Measurements from ENCODE around the gene PSTPIP1.

PSTPIP1 gene

DNA sequence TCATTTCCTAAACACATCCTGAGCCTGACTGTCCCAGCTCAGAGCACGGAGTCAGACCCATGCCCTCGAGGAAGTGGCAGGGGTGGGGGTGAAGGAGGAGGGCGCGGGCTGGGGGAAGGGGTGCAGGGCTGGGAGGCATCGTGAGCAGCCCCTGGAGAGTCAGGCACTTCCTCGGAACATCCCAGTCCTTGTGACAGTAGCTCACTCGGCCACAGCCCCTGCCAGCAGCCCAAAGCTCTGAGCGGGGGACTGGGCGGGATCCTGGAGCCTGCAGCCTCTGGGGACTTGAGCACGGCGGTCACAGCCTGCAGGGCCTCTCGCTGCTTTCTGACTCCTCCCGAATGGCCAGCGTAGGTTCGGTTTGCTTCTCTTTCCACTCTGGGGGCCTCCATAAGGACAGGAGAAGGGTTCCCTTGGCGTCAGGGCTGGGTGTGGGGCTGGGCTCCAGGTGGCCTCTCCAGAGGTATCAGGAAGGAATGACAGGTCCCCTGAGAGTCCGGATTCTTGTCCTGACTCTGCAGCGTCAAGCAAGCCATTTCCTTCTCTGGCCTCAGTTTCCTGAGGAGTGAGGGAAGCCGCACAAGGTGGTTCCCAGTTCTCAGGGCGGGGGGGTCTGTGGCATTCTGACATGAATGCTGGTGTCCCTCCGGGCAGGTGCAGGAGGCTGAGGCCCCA, 20.9 kb downstream of the PSTPIP1 start:
- no peak for TF ChIP-seq CTCF (IDR thresholded peaks at IDR 0.05; ENCODE audit: low read depth, low read length)
- TF ChIP-seq, protein P1, sequence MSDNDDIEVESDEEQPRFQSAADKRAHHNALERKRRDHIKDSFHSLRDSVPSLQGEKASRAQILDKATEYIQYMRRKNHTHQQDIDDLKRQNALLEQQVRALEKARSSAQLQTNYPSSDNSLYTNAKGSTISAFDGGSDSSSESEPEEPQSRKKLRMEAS (IDR thresholded peaks at IDR 0.05; ENCODE audit: low read depth, low read length), result no peak; the same call in 1 of the 2 replicates
- no peak for TF ChIP-seq MYC (IDR thresholded peaks at IDR 0.05; ENCODE audit: low read depth, low read length)
- TF ChIP-seq POLR2A (IDR thresholded peaks at IDR 0.05; ENCODE audit: extremely low read depth, insufficient read length), result no peak
- no peak overlapping the region for H3K4me3 ChIP-seq (ENCODE audit: low read depth, low read length)
- DNase-seq (ENCODE audit: low read depth), result peak; percentile 92

- no peak overlapping the region for H3K4me3 ChIP-seq (ENCODE audit: low read depth, low read length)
- DNase-seq (ENCODE audit: low read depth), result no peak
- TF ChIP-seq MYC (IDR thresholded peaks at IDR 0.05; ENCODE audit: low read depth, low read length), result no peak
- no peak for TF ChIP-seq POLR2A (IDR thresholded peaks at IDR 0.05; ENCODE audit: extremely low read depth, insufficient read length)
- TF ChIP-seq, protein P1 (IDR thresholded peaks at IDR 0.05; ENCODE audit: low read depth, low read length), result no peak
- no peak for TF ChIP-seq CTCF (IDR thresholded peaks at IDR 0.05; ENCODE audit: low read depth, low read length)
Observed at GRCh38 chr15:77016321-77016695, 21.4 kb downstream of the PSTPIP1 start.

- H3K4me3 ChIP-seq (ENCODE audit: low read depth, low read length), result no peak overlapping the region
- TF ChIP-seq, protein P1 (IDR thresholded peaks at IDR 0.05; ENCODE audit: low read depth, low read length), result no peak
- no peak for TF ChIP-seq POLR2A (IDR thresholded peaks at IDR 0.05; ENCODE audit: extremely low read depth, insufficient read length)
- TF ChIP-seq MYC (IDR thresholded peaks at IDR 0.05; ENCODE audit: low read depth, low read length), result no peak
- no peak for TF ChIP-seq CTCF (IDR thresholded peaks at IDR 0.05; ENCODE audit: low read depth, low read length)
Observed at GRCh38 chr15:77017091-77017660, 22.2 kb downstream of the PSTPIP1 start.

GRCh38 chr15:77017761-77018720, 23.1 kb downstream of the PSTPIP1 start:
- no peak overlapping the region for H3K4me3 ChIP-seq (ENCODE audit: low read depth, low read length)
- DNase-seq (ENCODE audit: low read depth), result no peak
- TF ChIP-seq, protein P1 (IDR thresholded peaks at IDR 0.05; ENCODE audit: low read depth, low read length), result no peak
- no peak for TF ChIP-seq MYC (IDR thresholded peaks at IDR 0.05; ENCODE audit: low read depth, low read length)
- TF ChIP-seq CTCF (IDR thresholded peaks at IDR 0.05; ENCODE audit: low read depth, low read length), result no peak
- TF ChIP-seq POLR2A (IDR thresholded peaks at IDR 0.05; ENCODE audit: extremely low read depth, insufficient read length), result no peak

More at GRCh38 chr15:77017091-77017660, 22.2 kb downstream of the PSTPIP1 start:
- DNase-seq (ENCODE audit: low read depth), result no peak

DNA sequence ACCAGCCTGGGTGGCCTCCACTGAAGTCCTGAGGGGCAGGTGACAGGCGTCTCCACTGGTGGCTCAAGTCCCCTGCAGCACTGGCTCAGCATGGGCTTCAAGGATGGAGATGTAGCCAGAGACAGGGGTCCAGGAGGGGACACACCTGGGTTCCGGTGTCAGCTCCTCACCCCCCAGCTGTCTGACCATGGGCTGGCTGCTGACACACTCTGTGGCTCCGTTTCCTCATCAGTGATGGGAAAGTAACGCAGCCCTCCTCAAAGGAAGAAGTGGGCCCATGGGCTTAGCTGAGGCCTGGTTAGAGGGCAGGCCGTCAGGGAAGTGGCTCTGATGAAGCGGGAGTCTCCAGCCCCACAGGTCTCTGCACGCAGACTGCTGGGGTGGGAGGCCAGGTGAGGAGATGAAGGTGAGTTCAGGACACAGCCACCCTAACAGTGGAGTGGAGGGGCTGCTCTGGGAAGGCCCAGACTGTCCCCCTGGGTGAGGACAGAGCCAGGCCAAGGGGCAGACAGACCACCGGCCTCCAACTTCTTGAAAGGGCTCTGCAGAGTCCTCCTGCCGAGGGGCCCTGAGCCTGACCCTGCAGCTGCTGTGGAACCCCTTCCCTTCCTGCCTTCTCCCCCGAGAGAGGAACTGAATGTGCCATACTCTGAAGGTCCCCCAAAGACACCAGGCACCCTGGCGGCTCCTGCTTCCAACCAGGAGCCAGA, 24.0 kb downstream of the PSTPIP1 start:
- H3K4me3 ChIP-seq (ENCODE audit: low read depth, low read length), result no peak overlapping the region
- TF ChIP-seq MYC (IDR thresholded peaks at IDR 0.05; ENCODE audit: low read depth, low read length) (no peak), POLR2A (IDR thresholded peaks at IDR 0.05; ENCODE audit: extremely low read depth, insufficient read length) (no peak), CTCF (IDR thresholded peaks at IDR 0.05; ENCODE audit: low read depth, low read length) (no peak)
- TF ChIP-seq, protein P1 (IDR thresholded peaks at IDR 0.05; ENCODE audit: low read depth, low read length), result no peak
- no peak for DNase-seq (ENCODE audit: low read depth)

Data from NB4 (cell line).